ENCODE measurements around the gene KIF23. TPM values are rescaled to one million over a fixed set of nuclear protein-coding genes. Genes with fewer than 3 reads are reported as not detected.

Gene KIF23
- total RNA-seq, 2 experiments from 2014 or later: 45.4 to 47.0 TPM

DNA sequence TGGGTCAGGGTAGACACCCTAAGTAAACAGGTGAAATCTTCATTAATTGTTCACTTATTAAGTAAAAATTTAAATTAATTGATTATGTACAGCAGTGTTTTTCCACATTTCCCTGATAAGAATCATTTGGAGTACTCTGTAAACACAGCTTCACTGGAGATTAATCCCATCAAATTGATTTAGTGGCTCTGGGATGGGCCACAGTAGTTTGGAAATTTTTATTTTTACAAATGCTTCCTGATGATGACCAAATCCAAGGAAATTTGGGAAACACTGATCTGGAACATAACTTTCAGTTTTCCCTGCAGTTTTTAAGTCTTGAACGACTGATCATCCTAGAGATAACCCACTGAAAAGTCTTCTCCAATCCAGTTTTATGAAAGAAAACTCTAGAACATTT is 19.7 kb downstream of the KIF23 start:
- CTCF ChIA-PET: no interaction called here
- POLR2A ChIA-PET: no interaction called here
- Mint-ChIP-seq H3K36me3 (ENCODE audit: low read depth) (peaks cover 68% of the 10 kb centered on the region), H3K27me3 (no peaks in the 10 kb centered on the region), H3K4me1 (ENCODE audit: low read depth) (no peaks in the 10 kb centered on the region), H3K27ac (no peak overlapping the region), H3K4me3 (no peak overlapping the region), H3K9me3 (no peaks in the 10 kb centered on the region)
- intact Hi-C loops (cut with micrococcal nuclease): no loop called here
- ATAC-seq (no peak), DNase-seq (no peak)
- TF ChIP-seq, protein P1, sequence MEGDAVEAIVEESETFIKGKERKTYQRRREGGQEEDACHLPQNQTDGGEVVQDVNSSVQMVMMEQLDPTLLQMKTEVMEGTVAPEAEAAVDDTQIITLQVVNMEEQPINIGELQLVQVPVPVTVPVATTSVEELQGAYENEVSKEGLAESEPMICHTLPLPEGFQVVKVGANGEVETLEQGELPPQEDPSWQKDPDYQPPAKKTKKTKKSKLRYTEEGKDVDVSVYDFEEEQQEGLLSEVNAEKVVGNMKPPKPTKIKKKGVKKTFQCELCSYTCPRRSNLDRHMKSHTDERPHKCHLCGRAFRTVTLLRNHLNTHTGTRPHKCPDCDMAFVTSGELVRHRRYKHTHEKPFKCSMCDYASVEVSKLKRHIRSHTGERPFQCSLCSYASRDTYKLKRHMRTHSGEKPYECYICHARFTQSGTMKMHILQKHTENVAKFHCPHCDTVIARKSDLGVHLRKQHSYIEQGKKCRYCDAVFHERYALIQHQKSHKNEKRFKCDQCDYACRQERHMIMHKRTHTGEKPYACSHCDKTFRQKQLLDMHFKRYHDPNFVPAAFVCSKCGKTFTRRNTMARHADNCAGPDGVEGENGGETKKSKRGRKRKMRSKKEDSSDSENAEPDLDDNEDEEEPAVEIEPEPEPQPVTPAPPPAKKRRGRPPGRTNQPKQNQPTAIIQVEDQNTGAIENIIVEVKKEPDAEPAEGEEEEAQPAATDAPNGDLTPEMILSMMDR (IDR thresholded peaks at IDR 0.05): no peak

DNA sequence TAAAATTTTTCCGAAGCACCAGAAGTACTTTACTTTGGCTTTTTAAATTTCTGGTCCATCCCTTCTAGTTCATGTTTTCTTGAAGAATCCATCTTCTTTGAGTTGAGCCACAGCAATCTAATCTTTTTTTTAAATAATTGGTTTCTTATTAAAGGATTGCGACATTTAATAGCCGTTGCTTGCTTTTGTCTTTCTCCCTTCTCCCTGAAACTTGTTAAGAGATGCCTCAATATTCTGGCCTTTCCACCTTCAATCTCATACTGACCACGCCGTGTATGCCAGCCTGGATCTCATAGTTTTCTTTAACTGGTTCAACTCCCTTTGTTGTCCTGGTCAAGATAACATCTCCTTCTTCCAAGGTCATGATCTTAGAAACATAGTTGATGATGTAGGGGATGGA is 20.1 kb downstream of the KIF23 start:
- ChIA-PET POLR2A (no interaction called here), CTCF (no interaction called here)
- Mint-ChIP-seq H3K4me1 (ENCODE audit: low read depth) (no peaks in the 10 kb centered on the region), H3K9me3 (no peaks in the 10 kb centered on the region), H3K27ac (no peak overlapping the region), H3K4me3 (no peak overlapping the region), H3K27me3 (no peaks in the 10 kb centered on the region), H3K36me3 (ENCODE audit: low read depth) (peaks cover 67% of the 10 kb centered on the region)
- no peak for DNase-seq
- TF ChIP-seq, protein P1 (IDR thresholded peaks at IDR 0.05): no peak
- intact Hi-C loops (cut with micrococcal nuclease): no loop called here
- ATAC-seq: no peak

DNA sequence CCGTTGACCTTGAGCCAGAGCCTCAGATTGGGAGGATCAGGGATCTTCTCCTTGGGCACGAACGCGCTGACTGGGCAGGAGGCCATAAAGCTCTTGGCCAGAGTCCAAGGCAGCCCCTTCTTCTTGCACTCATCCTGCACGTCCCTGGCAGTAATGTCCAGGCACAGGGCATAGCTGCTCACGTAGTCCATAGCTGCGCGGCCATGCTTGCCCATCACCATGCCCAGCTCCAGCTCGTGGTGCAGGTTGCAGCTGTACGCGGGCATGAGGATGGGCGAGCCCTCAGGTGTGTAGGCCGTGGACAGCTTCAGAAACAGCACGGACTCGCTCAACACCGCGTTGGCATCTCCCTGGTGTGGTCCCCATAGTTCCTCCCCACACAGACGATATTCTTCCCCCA is 20.5 kb downstream of the KIF23 start:
- H3K27me3 Mint-ChIP-seq: no peaks in the 10 kb centered on the region
- H3K36me3 Mint-ChIP-seq (ENCODE audit: low read depth): peaks cover 67% of the 10 kb centered on the region
- POLR2A ChIA-PET: no interaction called here
- TF ChIP-seq, protein P1 (IDR thresholded peaks at IDR 0.05): no peak
- H3K27ac Mint-ChIP-seq: no peak overlapping the region
- no peaks in the 10 kb centered on the region for H3K9me3 Mint-ChIP-seq
- CTCF ChIA-PET: no interaction called here
- intact Hi-C loops (cut with micrococcal nuclease): no loop called here
- no peak for DNase-seq
- H3K4me3 Mint-ChIP-seq: no peak overlapping the region
- no peak for ATAC-seq
- H3K4me1 Mint-ChIP-seq (ENCODE audit: low read depth): no peaks in the 10 kb centered on the region

DNA sequence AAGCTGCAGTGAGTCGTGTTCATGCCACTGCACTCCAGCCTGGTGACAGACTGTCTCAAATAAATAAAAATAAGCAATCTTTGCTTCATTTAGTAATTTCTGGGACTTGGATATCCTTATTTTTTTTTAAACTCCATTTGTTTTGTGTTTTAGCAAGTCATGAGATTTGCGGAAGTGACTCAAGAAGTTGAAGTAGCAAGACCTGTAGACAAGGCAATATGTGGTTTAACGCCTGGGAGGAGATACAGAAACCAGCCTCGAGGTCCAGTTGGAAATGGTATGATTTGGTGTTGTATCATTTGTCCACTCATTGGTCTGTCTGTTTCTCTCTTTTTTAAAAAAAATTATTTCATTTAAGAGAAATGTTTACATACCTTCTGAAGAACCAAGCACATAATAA is 21.8 kb downstream of the KIF23 start:
- H3K36me3 Mint-ChIP-seq (ENCODE audit: low read depth): peaks cover 67% of the 10 kb centered on the region
- DNase-seq (no peak), ATAC-seq (no peak)
- no peaks in the 10 kb centered on the region for H3K4me1 Mint-ChIP-seq (ENCODE audit: low read depth)
- H3K4me3 Mint-ChIP-seq: no peak overlapping the region
- intact Hi-C loops (cut with micrococcal nuclease): no loop called here
- TF ChIP-seq, protein P1 (IDR thresholded peaks at IDR 0.05): no peak
- ChIA-PET CTCF (interaction anchor here (1.4 to 1.5 kb wide), 2 partner anchors 18 kb away, joined by 4 read pairs; no protein-coding TSS in a partner anchor), POLR2A (interaction anchor here (1.0 to 1.3 kb wide), 2 partner anchors 10 to 15 kb away, joined by 4 to 5 read pairs; no protein-coding TSS in a partner anchor)
- no peaks in the 10 kb centered on the region for H3K9me3 Mint-ChIP-seq
- H3K27me3 Mint-ChIP-seq: no peaks in the 10 kb centered on the region
- H3K27ac Mint-ChIP-seq: no peak overlapping the region

DNA sequence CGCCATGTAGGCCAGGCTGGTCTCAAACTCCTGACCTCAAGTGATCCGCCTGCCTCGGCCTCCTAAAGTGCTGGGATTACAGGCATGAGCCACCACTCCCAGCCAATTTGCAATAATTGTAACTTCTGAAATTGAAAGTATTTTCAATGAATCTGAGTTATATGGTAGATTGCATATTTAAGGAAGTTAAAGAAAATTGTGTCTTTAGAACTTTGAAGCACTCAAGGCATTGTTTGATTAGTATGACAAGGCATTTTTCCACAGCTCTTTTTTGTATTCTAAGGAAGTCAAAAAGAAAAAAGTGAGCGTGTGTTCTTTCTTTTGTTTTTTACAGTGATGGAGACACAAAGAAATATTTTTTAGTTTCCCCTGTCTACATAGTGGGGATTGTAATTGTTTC is 22.8 kb downstream of the KIF23 start:
- CTCF ChIA-PET: interaction anchor here (1.4 kb wide), 1 partner anchor 19 kb away, joined by 4 read pairs; no protein-coding TSS in a partner anchor

More for the DNA sequence above, 22.8 kb downstream of the KIF23 start:
- Mint-ChIP-seq H3K4me3 (no peak overlapping the region), H3K9me3 (no peaks in the 10 kb centered on the region), H3K27ac (no peak overlapping the region), H3K4me1 (ENCODE audit: low read depth) (no peaks in the 10 kb centered on the region), H3K36me3 (ENCODE audit: low read depth) (peaks cover 68% of the 10 kb centered on the region), H3K27me3 (no peaks in the 10 kb centered on the region)
- TF ChIP-seq, protein P1 (IDR thresholded peaks at IDR 0.05): no peak
- intact Hi-C loops (cut with micrococcal nuclease): no loop called here
- POLR2A ChIA-PET: no interaction called here
- ATAC-seq (no peak), DNase-seq (no peak)
